CD4-positive, alpha-beta T cell treated with Interleukin-17A for 1 hour (primary cell): ENCODE data around the gene RGS13.

Source experiments
- DNase-seq: peaks from one replicate; pipeline ENCODE4 v3.0.0-alpha.2; 2020

The RGS13 gene

GRCh38 chr1:192627901-192628300 is 8.0 kb upstream of the RGS13 start:
- no peak for DNase-seq

GRCh38 chr1:192628396-192629057 is 7.4 kb upstream of the RGS13 start:
- no peak for DNase-seq

GRCh38 chr1:192629612-192630011 is 6.3 kb upstream of the RGS13 start:
- no peak for DNase-seq

- no peak for DNase-seq
These were observed 5.2 kb upstream of the RGS13 start for GRCh38 chr1:192630521-192631287.

- no peak for DNase-seq
These were observed 4.2 kb upstream of the RGS13 start for GRCh38 chr1:192631749-192632148.

- DNase-seq = no peak
These were observed 3.8 kb upstream of the RGS13 start for GRCh38 chr1:192632188-192632587.

- no peak for DNase-seq
These were observed 3.1 kb upstream of the RGS13 start for GRCh38 chr1:192632641-192633532.

- DNase-seq = no peak
These were observed 2.3 kb upstream of the RGS13 start for GRCh38 chr1:192633533-192634253.

GRCh38 chr1:192635041-192635440 is 906 bp upstream of the RGS13 start:
- DNase-seq = no peak

- DNase-seq = no peak
These were observed 3.8 kb downstream of the RGS13 start for GRCh38 chr1:192639607-192640368.

GRCh38 chr1:192652159-192652558 is 16.2 kb downstream of the RGS13 start:
- no peak for DNase-seq

- DNase-seq = no peak
These were observed 18.2 kb downstream of the RGS13 start for GRCh38 chr1:192654120-192654519.

- no peak for DNase-seq
These were observed 18.8 kb downstream of the RGS13 start for GRCh38 chr1:192654591-192655251.

GRCh38 chr1:192657760-192658159 is 21.8 kb downstream of the RGS13 start:
- no peak for DNase-seq

GRCh38 chr1:192658255-192658654 is 22.3 kb downstream of the RGS13 start:
- no peak for DNase-seq

GRCh38 chr1:192660613-192661012 is 24.7 kb downstream of the RGS13 start:
- DNase-seq = no peak

GRCh38 chr1:192668409-192668983 is 32.5 kb downstream of the RGS13 start:
- no peak for DNase-seq

GRCh38 chr1:192669174-192669573 is 33.2 kb downstream of the RGS13 start:
- no peak for DNase-seq

GRCh38 chr1:192675716-192676115 is 39.8 kb downstream of the RGS13 start:
- no peak for DNase-seq

GRCh38 chr1:192678099-192678498 is 42.2 kb downstream of the RGS13 start:
- no peak for DNase-seq

- no peak for DNase-seq
These were observed 46.4 kb downstream of the RGS13 start for GRCh38 chr1:192682335-192682734.
